Measurements from ENCODE around the gene EXOSC1. TPM values are rescaled to one million over a fixed set of nuclear protein-coding genes. Genes with fewer than 3 reads are reported as not detected.
"Not testable (repeated sequence)": the region's sequence is repeated elsewhere in the genome, so short reads cannot be mapped to it uniquely, and the experiment has no call there.

EXOSC1 gene
- total RNA-seq, 1 donor from 2014 or later = 11.3 TPM

- H3K36me3 ChIP-seq = peaks cover 38% of the 10 kb centered on the region in 2 donors
- DNase-seq (ENCODE audit: low spot score in 2 of 2) = no peak
These were observed 38.1 kb upstream of the EXOSC1 start for GRCh38 chr10:97483921-97484320.

GRCh38 chr10:97483506-97483905, 37.7 kb upstream of the EXOSC1 start:
- Histone ChIP-seq H3K4me1 (peaks cover 0 to 3% of the 10 kb centered on the region in 2 donors), H3K36me3 (peaks cover 42 to 43% of the 10 kb centered on the region in 2 donors), H3K27me3 (no peaks in the 10 kb centered on the region), H3K4me3 (no peak overlapping the region), H3K27ac (no peak overlapping the region), H3K9me3 (no peaks in the 10 kb centered on the region)
- TF ChIP-seq CTCF (IDR thresholded peaks at IDR 0.05) = no peak
- intact Hi-C loops (cut with DNase I) = no loop called here
- DNase-seq (ENCODE audit: low spot score in 2 of 2) = no peak

More at GRCh38 chr10:97483921-97484320, 38.1 kb upstream of the EXOSC1 start:
- no peak overlapping the region for H3K27ac ChIP-seq
- peaks cover 0 to 3% of the 10 kb centered on the region in 2 donors for H3K4me1 ChIP-seq
- no peaks in the 10 kb centered on the region for H3K9me3 ChIP-seq
- intact Hi-C loops (cut with DNase I) = no loop called here
- no peak for TF ChIP-seq CTCF (IDR thresholded peaks at IDR 0.05)
- H3K4me3 ChIP-seq = no peak overlapping the region
- no peaks in the 10 kb centered on the region for H3K27me3 ChIP-seq

GRCh38 chr10:97482381-97482780, 36.6 kb upstream of the EXOSC1 start:
- no peak overlapping the region for H3K27ac ChIP-seq
- intact Hi-C loops (cut with DNase I) = no loop called here
- no peak for DNase-seq (ENCODE audit: low spot score in 2 of 2)
- no peak for TF ChIP-seq CTCF (IDR thresholded peaks at IDR 0.05)
- no peaks in the 10 kb centered on the region for H3K9me3 ChIP-seq
- peaks cover 0 to 3% of the 10 kb centered on the region in 2 donors for H3K4me1 ChIP-seq
- no peaks in the 10 kb centered on the region for H3K27me3 ChIP-seq
- peaks cover 52 to 54% of the 10 kb centered on the region in 2 donors for H3K36me3 ChIP-seq
- no peak overlapping the region for H3K4me3 ChIP-seq

GRCh38 chr10:97481071-97481470, 35.3 kb upstream of the EXOSC1 start:
- Histone ChIP-seq H3K27ac (no peak overlapping the region), H3K4me3 (no peak overlapping the region), H3K9me3 (no peaks in the 10 kb centered on the region), H3K27me3 (no peaks in the 10 kb centered on the region), H3K4me1 (peaks cover 0 to under 1% of the 10 kb centered on the region in 2 donors), H3K36me3 (peaks cover 63 to 67% of the 10 kb centered on the region in 2 donors)
- intact Hi-C loops (cut with DNase I) = no loop called here
- no peak for DNase-seq (ENCODE audit: low spot score in 2 of 2)
- TF ChIP-seq CTCF (IDR thresholded peaks at IDR 0.05) = no peak

GRCh38 chr10:97479939-97480338, 34.1 kb upstream of the EXOSC1 start:
- intact Hi-C loops (cut with DNase I) = no loop called here
- Histone ChIP-seq H3K4me3 (no peak overlapping the region), H3K36me3 (peaks cover 74 to 78% of the 10 kb centered on the region in 2 donors), H3K27me3 (no peaks in the 10 kb centered on the region), H3K9me3 (no peaks in the 10 kb centered on the region), H3K4me1 (no peaks in the 10 kb centered on the region), H3K27ac (no peak overlapping the region)
- TF ChIP-seq CTCF (IDR thresholded peaks at IDR 0.05) = no peak
- DNase-seq (ENCODE audit: low spot score in 2 of 2) = no peak

GRCh38 chr10:97479410-97479809, 33.6 kb upstream of the EXOSC1 start:
- H3K27ac ChIP-seq; H3K4me3 ChIP-seq; H3K9me3 ChIP-seq; intact Hi-C loops (cut with DNase I); H3K4me1 ChIP-seq; DNase-seq (ENCODE audit: low spot score in 2 of 2); H3K27me3 ChIP-seq: not testable (repeated sequence)
- peaks cover 78 to 83% of the 10 kb centered on the region in 2 donors for H3K36me3 ChIP-seq
